Thoracic aorta (tissue), 2 donors: ENCODE data around the gene MAEA. TPM values are rescaled to one million over a fixed set of nuclear protein-coding genes. Genes with fewer than 3 reads are reported as not detected.

Source experiments
- ATAC-seq: fragments of 150-250 bp; one replicate; pipeline ENCODE4 v1.8.0; 2017; ENCODE audit warnings: low read depth; ENCODE audit not compliant: insufficient number of reproducible peaks, low FRiP score
- DNase-seq: peaks from one replicate; pipeline ENCODE4 v3.0.0-alpha.2; 2020; ENCODE audit warnings: low spot score
- H3K27ac ChIP-seq, 2 donors: fragments of 200-600 bp; sonication (generic); 1 replicate in 1 of 2; 2 replicates in 1 of 2; pipeline ENCODE4 v1.5.1; 2016; ENCODE audit warnings: mild to moderate bottlenecking in 2 of 2, moderate library complexity in 2 of 2
- H3K27me3 ChIP-seq: fragments of 200-600 bp; sonication (generic); replicated peaks from 2 replicates; pipeline ENCODE4 v1.6.0; 2016; ENCODE audit warnings: mild to moderate bottlenecking; ENCODE audit not compliant: insufficient read depth
- H3K36me3 ChIP-seq: fragments of 200-600 bp; sonication (generic); one replicate; pipeline ENCODE4 v1.5.1; 2016
- H3K4me1 ChIP-seq, 2 donors: fragments of 200-600 bp; sonication (generic); 1 replicate in 1 of 2; 2 replicates in 1 of 2; pipeline versions ENCODE4 v1.5.1 to v1.6.0; 2016; ENCODE audit warnings: low read depth in 2 of 2, mild to moderate bottlenecking in 1 of 2; ENCODE audit not compliant: control insufficient read depth in 1 of 2
- H3K4me3 ChIP-seq: fragments of 200-600 bp; sonication (generic); 2 replicates; pipeline ENCODE4 v1.5.1; 2016; ENCODE audit warnings: mild to moderate bottlenecking
- H3K9me3 ChIP-seq: fragments of 200-600 bp; sonication (generic); 2 replicates; pipeline ENCODE4 v1.5.1; 2016
- CTCF ChIP-seq: fragments of 200-600 bp; sonication (generic); IDR thresholded peaks from one replicate; pipeline ENCODE4 v1.5.1; 2019; ENCODE audit warnings: antibody characterized with exemption
- total RNA-seq, 2 donors: library from RNA; depleted of rRNA; stranded (reverse); fragments of >200 nt; gene quantifications; one replicate each; pipeline versions ENCODE4 v1.1.0 to v1.2.3, GENCODE V29; 2016

Gene MAEA
- total RNA-seq, 2 donors from 2014 or later: 53.7 to 83.8 TPM

- DNase-seq (no peak), ATAC-seq (no peak)
- Histone ChIP-seq H3K27ac (no peak overlapping the region), H3K27me3 (no peaks in the 10 kb centered on the region), H3K36me3 (no peaks in the 10 kb centered on the region), H3K4me1 (no peaks in the 10 kb centered on the region), H3K9me3 (peaks cover 7% of the 10 kb centered on the region), H3K4me3 (no peak overlapping the region)
- no peak for TF ChIP-seq CTCF
Observed at GRCh38 chr4:1255699-1256098, 34.0 kb upstream of the MAEA start.

GRCh38 chr4:1258457-1258856 is 31.2 kb upstream of the MAEA start:
- DNase-seq (no peak), ATAC-seq (no peak)
- Histone ChIP-seq H3K27me3 (no peaks in the 10 kb centered on the region), H3K36me3 (no peaks in the 10 kb centered on the region), H3K4me3 (no peak overlapping the region), H3K9me3 (peaks cover 7% of the 10 kb centered on the region), H3K27ac (no peak overlapping the region), H3K4me1 (no peaks in the 10 kb centered on the region)
- TF ChIP-seq CTCF: no peak

- Histone ChIP-seq H3K27me3 (no peaks in the 10 kb centered on the region), H3K4me1 (no peaks in the 10 kb centered on the region), H3K36me3 (no peaks in the 10 kb centered on the region), H3K27ac (no peak overlapping the region), H3K4me3 (no peak overlapping the region), H3K9me3 (peaks cover 7% of the 10 kb centered on the region)
- no peak for DNase-seq
- TF ChIP-seq CTCF: no peak
- no peak for ATAC-seq
Observed at GRCh38 chr4:1259966-1260365, 29.7 kb upstream of the MAEA start.

- ATAC-seq: no peak
- peaks cover 3% of the 10 kb centered on the region for H3K9me3 ChIP-seq
- TF ChIP-seq CTCF: no peak
- no peaks in the 10 kb centered on the region for H3K4me1 ChIP-seq
- no peaks in the 10 kb centered on the region for H3K27me3 ChIP-seq
- no peak for DNase-seq
- H3K36me3 ChIP-seq: no peaks in the 10 kb centered on the region
- no peak overlapping the region for H3K4me3 ChIP-seq
- H3K27ac ChIP-seq: no peak overlapping the region
Observed at GRCh38 chr4:1260418-1261106, 29.1 kb upstream of the MAEA start.

- Histone ChIP-seq H3K4me1 (no peaks in the 10 kb centered on the region), H3K36me3 (no peaks in the 10 kb centered on the region), H3K27ac (no peak overlapping the region), H3K4me3 (no peak overlapping the region), H3K9me3 (peaks cover 3% of the 10 kb centered on the region), H3K27me3 (no peaks in the 10 kb centered on the region)
- TF ChIP-seq CTCF: no peak
- no peak for ATAC-seq
- DNase-seq: no peak
Observed at GRCh38 chr4:1261107-1261928, 28.4 kb upstream of the MAEA start.
